RWPE2 (cell line): ENCODE results near the gene ASCC2.

Experiments used
- ATAC-seq: fragments of 200-7000 bp; cut with Tn5 transposase; 3 replicates; pipeline ENCODE4 v1.9.1; 2021; ENCODE audit warnings: low read depth
- DNase-seq: peaks from one replicate; pipeline ENCODE4 v3.0.0-alpha.2; 2020; ENCODE audit warnings: low spot score
- H3K27ac ChIP-seq: fragments of 450-650 bp; 2 replicates; pipeline ENCODE4 v1.5.1; 2017; ENCODE audit warnings: mild to moderate bottlenecking; ENCODE audit not compliant: poor library complexity, severe bottlenecking
- H3K27me3 ChIP-seq: fragments of 250-450 bp; sonication (Bioruptor Pico); 2 replicates; pipeline ENCODE4 v1.5.1; 2021; ENCODE audit warnings: mild to moderate bottlenecking, moderate library complexity; ENCODE audit not compliant: insufficient read depth, poor library complexity, severe bottlenecking
- H3K36me3 ChIP-seq: fragments of 250-450 bp; sonication (Bioruptor Pico); 2 replicates; pipeline ENCODE4 v1.5.1; 2020; ENCODE audit warnings: low read depth, mild to moderate bottlenecking, moderate library complexity
- H3K4me1 ChIP-seq: fragments of 250-450 bp; sonication (Bioruptor Pico); 2 replicates; pipeline ENCODE4 v1.5.1; 2021; ENCODE audit warnings: mild to moderate bottlenecking, moderate library complexity; ENCODE audit not compliant: insufficient read depth, poor library complexity, severe bottlenecking
- H3K4me3 ChIP-seq: fragments of 250-450 bp; sonication (Bioruptor Pico); 2 replicates; pipeline ENCODE4 v1.5.1; 2021; ENCODE audit warnings: mild to moderate bottlenecking, moderate library complexity; ENCODE audit not compliant: severe bottlenecking
- H3K9me3 ChIP-seq: fragments of 250-450 bp; sonication (Bioruptor Pico); 2 replicates; pipeline ENCODE4 v1.5.1; 2021; ENCODE audit warnings: mild to moderate bottlenecking, moderate library complexity; ENCODE audit not compliant: severe bottlenecking
- TF ChIP-seq, protein P1 (sequence below): fragments of 450-650 bp; IDR thresholded peaks from one replicate; pipeline ENCODE4 v1.5.1; 2017; ENCODE audit warnings: mild to moderate bottlenecking, moderate library complexity; ENCODE audit not compliant: poor library complexity, severe bottlenecking

ASCC2 gene

DNA sequence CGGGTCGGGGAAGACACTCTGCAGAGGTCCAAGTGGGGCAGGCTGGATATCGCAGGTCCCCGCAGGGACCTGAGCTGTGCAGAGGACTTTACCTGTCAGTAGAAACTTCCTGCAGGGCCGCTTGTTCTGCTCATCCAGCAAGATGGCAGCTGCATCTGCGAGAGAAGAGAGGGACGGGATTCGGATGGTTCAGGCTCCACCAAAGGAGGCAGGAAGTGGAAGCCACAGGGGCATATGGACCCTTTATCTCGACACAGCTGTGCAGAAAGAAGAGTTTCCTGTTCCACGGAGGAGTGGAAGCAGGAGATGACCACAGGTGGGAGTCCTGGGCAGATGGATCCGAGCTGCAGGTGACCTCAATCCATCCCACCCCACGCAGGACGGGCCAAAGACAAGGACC, 95.7 kb downstream of the ASCC2 start:
- TF ChIP-seq, protein P1, sequence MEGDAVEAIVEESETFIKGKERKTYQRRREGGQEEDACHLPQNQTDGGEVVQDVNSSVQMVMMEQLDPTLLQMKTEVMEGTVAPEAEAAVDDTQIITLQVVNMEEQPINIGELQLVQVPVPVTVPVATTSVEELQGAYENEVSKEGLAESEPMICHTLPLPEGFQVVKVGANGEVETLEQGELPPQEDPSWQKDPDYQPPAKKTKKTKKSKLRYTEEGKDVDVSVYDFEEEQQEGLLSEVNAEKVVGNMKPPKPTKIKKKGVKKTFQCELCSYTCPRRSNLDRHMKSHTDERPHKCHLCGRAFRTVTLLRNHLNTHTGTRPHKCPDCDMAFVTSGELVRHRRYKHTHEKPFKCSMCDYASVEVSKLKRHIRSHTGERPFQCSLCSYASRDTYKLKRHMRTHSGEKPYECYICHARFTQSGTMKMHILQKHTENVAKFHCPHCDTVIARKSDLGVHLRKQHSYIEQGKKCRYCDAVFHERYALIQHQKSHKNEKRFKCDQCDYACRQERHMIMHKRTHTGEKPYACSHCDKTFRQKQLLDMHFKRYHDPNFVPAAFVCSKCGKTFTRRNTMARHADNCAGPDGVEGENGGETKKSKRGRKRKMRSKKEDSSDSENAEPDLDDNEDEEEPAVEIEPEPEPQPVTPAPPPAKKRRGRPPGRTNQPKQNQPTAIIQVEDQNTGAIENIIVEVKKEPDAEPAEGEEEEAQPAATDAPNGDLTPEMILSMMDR: no peak
- H3K4me3 ChIP-seq: no peak overlapping the region
- H3K9me3 ChIP-seq: no peaks in the 10 kb centered on the region
- 0 out of 2 replicates have a peak, but pooled peaks cover 3% of the 10 kb centered on the region for H3K36me3 ChIP-seq
- peaks cover 11% of the 10 kb centered on the region for H3K4me1 ChIP-seq
- no peak overlapping the region for H3K27ac ChIP-seq
- H3K27me3 ChIP-seq: no peaks in the 10 kb centered on the region
- ATAC-seq: no peak
- DNase-seq: no peak

DNA sequence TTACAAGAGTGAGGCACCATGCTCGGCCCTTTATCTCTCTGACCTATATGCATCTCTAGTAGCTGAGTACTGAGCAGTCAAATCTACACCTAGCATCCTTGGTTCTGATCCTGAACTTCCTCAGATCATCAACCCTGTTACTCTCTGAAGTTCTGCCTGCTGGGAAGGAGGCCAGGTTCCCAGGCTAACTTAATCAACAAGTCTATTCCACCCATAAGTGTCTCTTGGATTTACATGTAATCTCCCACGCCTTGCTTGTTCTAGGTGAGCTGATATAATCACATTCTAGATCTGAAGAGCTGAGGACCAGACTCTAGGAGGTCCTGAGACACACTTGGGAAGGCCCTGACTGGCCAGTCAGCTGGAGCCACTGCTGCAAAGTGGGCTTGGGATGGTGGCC, 96.1 kb downstream of the ASCC2 start:
- no peak overlapping the region for H3K4me3 ChIP-seq
- H3K4me1 ChIP-seq: peaks cover 11% of the 10 kb centered on the region
- no peaks in the 10 kb centered on the region for H3K27me3 ChIP-seq
- no peaks in the 10 kb centered on the region for H3K9me3 ChIP-seq
- ATAC-seq: no peak
- no peak for DNase-seq
- 0 out of 2 replicates have a peak, but pooled peaks cover 3% of the 10 kb centered on the region for H3K36me3 ChIP-seq
- H3K27ac ChIP-seq: no peak overlapping the region
- TF ChIP-seq, protein P1: no peak

DNA sequence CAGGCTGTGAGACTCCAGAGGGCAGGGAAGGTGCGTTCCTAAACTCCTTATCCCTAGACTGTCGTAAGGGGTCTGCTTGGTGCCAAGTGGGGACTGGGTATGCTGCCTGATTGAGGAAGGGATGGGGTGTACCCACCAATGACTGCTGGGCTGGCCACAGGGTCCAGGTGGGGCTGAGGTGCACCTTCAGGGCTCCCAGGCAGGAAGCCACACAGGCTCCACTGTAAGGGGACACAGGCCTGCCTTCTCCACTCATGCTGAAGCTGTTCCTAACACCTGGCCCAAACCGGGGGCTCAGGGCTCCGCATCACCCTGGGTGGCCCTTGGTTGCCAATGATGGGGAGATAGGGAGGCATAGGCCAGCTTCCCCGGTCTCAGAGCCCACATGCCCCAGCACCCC, 97.9 kb downstream of the ASCC2 start:
- TF ChIP-seq, protein P1: no peak
- 0 out of 2 replicates have a peak, but pooled peaks cover 3% of the 10 kb centered on the region for H3K36me3 ChIP-seq
- no peak overlapping the region for H3K4me3 ChIP-seq
- H3K27me3 ChIP-seq: no peaks in the 10 kb centered on the region
- ATAC-seq (no peak), DNase-seq (no peak)
- H3K9me3 ChIP-seq: no peaks in the 10 kb centered on the region
- H3K27ac ChIP-seq: no peak overlapping the region
- H3K4me1 ChIP-seq: peaks cover 7% of the 10 kb centered on the region

DNA sequence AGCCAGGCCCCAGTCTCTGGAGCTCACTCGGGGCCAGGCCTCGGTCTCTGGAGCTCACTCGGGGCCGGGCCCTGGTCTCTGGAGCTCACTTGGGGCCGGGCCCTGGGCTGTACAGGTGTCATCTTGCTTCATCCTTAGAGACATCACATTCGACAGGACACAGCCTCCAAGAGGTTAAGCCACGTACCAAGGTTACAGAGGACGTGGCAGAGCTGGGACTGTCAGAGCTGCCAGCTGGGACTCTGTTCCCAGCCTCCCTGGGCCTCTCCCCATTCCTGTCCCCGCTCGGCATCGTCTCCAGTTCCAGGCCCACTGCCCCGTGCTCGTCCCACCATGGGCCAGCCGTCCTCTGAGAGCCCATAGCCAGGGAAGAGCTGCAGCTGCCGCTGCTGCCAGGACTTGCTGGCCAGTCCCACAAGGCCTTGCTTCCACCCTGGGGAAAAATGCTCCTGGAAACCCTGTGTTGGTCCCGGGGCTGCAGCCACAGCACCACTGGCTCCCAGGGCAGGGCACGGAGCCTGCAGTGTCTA, 98.7 kb downstream of the ASCC2 start:
- 0 out of 2 replicates have a peak, but pooled peaks cover 3% of the 10 kb centered on the region for H3K36me3 ChIP-seq
- TF ChIP-seq, protein P1: no peak
- H3K27ac ChIP-seq: no peak overlapping the region
- H3K4me3 ChIP-seq: no peak overlapping the region
- H3K4me1 ChIP-seq: peaks cover under 1% of the 10 kb centered on the region
- DNase-seq (no peak), ATAC-seq (no peak)
- no peaks in the 10 kb centered on the region for H3K9me3 ChIP-seq
- no peaks in the 10 kb centered on the region for H3K27me3 ChIP-seq
